ENCODE data around the gene REN.

DNA sequence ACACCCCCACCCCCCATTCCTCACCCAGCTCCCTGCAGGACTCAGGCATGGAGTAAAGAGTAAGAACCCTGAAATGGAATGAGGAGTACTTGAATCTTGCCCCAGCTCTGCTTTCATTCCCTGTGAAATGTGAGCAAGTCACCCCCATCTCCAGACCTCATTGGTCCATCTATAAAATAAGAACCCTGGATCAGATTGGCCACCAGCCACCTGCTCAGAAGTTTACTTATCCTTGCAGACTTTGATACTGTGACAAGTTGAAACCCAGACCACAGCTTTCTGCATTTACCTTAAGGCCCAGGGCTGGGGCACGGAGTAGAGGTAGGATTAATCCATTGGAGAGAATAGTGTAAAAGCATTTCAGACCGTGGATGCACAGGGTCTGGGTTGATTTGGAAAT is 27.9 kb upstream of the REN start:
- TF ChIP-seq, protein P1, sequence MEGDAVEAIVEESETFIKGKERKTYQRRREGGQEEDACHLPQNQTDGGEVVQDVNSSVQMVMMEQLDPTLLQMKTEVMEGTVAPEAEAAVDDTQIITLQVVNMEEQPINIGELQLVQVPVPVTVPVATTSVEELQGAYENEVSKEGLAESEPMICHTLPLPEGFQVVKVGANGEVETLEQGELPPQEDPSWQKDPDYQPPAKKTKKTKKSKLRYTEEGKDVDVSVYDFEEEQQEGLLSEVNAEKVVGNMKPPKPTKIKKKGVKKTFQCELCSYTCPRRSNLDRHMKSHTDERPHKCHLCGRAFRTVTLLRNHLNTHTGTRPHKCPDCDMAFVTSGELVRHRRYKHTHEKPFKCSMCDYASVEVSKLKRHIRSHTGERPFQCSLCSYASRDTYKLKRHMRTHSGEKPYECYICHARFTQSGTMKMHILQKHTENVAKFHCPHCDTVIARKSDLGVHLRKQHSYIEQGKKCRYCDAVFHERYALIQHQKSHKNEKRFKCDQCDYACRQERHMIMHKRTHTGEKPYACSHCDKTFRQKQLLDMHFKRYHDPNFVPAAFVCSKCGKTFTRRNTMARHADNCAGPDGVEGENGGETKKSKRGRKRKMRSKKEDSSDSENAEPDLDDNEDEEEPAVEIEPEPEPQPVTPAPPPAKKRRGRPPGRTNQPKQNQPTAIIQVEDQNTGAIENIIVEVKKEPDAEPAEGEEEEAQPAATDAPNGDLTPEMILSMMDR (IDR thresholded peaks at IDR 0.05; ENCODE audit: extremely low read depth in 1 of 2, insufficient read depth in 1 of 2, low read depth in 1 of 2, low read length in 2 of 2), result no peak
- TF ChIP-seq EZH2 (IDR thresholded peaks at IDR 0.05; ENCODE audit: borderline replicate concordance, low read depth, low read length, severe bottlenecking), result no peak
- no peak for TF ChIP-seq POLR2A (IDR thresholded peaks at IDR 0.05; ENCODE audit: low read depth, low read length)
- no peak for TF ChIP-seq POLR2AphosphoS5 (IDR thresholded peaks at IDR 0.05; ENCODE audit: insufficient read depth, low read depth, low read length)

Data from endothelial cell of umbilical vein (primary cell).